Osteoblast (primary cell): ENCODE results near the gene PROM1. TPM values are rescaled to one million over a fixed set of nuclear protein-coding genes. Genes with fewer than 3 reads are reported as not detected.

Experiments
- DNase-seq: peaks from one replicate; pipeline ENCODE4 v3.0.0; 2011; ENCODE audit warnings: low spot score, mixed read lengths; ENCODE audit not compliant: insufficient read length; ENCODE audit errors: missing footprints
- H2AFZ ChIP-seq: 2 replicates; pipeline ENCODE4 v1.6.0; 2011; ENCODE audit warnings: mild to moderate bottlenecking, low read length
- H3K27ac ChIP-seq: 2 replicates; pipeline ENCODE4 v1.5.1; 2011; ENCODE audit warnings: mild to moderate bottlenecking, low read depth, low read length, moderate library complexity
- H3K27me3 ChIP-seq: 2 replicates; pipeline ENCODE4 v1.6.0; 2012; ENCODE audit warnings: mild to moderate bottlenecking, control low read depth, inconsistent platforms, low read length, moderate library complexity; ENCODE audit not compliant: insufficient read depth
- H3K36me3 ChIP-seq: 2 replicates; pipeline ENCODE4 v1.5.1; 2011; ENCODE audit warnings: mild to moderate bottlenecking, low read length, control low read depth, moderate library complexity; ENCODE audit not compliant: insufficient read depth
- H3K4me1 ChIP-seq: 2 replicates; pipeline ENCODE4 v1.5.1; 2011; ENCODE audit warnings: mild to moderate bottlenecking, low read length, control low read depth, moderate library complexity; ENCODE audit not compliant: insufficient read depth
- H3K4me2 ChIP-seq: 2 replicates; pipeline ENCODE4 v1.6.0; 2011; ENCODE audit warnings: mild to moderate bottlenecking, low read length; ENCODE audit not compliant: insufficient read depth
- H3K4me3 ChIP-seq: fragments of 200-600 bp; sonication (generic); 3 replicates; pipeline ENCODE4 v1.5.1; 2012; ENCODE audit warnings: mild to moderate bottlenecking, low read length, inconsistent platforms; ENCODE audit not compliant: insufficient read depth
- H3K79me2 ChIP-seq: 2 replicates; pipeline ENCODE4 v1.6.0; 2012; ENCODE audit warnings: mild to moderate bottlenecking, low read length, control low read depth, inconsistent platforms; ENCODE audit not compliant: insufficient read depth
- H3K9me3 ChIP-seq: 2 replicates; pipeline ENCODE4 v1.5.1; 2011; ENCODE audit warnings: low read depth, low read length, control low read depth
- H4K20me1 ChIP-seq: 2 replicates; pipeline ENCODE4 v1.6.0; 2012; ENCODE audit warnings: mild to moderate bottlenecking, low read length, control low read depth; ENCODE audit not compliant: insufficient read depth
- CTCF ChIP-seq: IDR thresholded peaks from 2 replicates; pipeline ENCODE4 v1.5.1; 2011; ENCODE audit warnings: mild to moderate bottlenecking, low read depth, low read length, moderate library complexity; ENCODE audit errors: extremely low read depth
- total RNA-seq: library from RNA; depleted of rRNA; stranded (reverse); fragments of >200 nt; gene quantifications from 2 replicates; pipeline ENCODE4 v1.2.3, GENCODE V29; 2012

Gene PROM1
- total RNA-seq, 1 donor, result not detected

- Histone ChIP-seq H2AFZ (no peak overlapping the region), H4K20me1 (no peaks in the 10 kb centered on the region), H3K4me2 (no peak overlapping the region), H3K9me3 (no peaks in the 10 kb centered on the region), H3K79me2 (no peaks in the 10 kb centered on the region), H3K4me3 (no peak overlapping the region), H3K27me3 (peaks cover 20% of the 10 kb centered on the region), H3K27ac (no peak overlapping the region), H3K4me1 (no peaks in the 10 kb centered on the region), H3K36me3 (no peaks in the 10 kb centered on the region)
- DNase-seq, result no peak
- TF ChIP-seq CTCF, result no peak
These were observed 149.6 kb downstream of the PROM1 start for GRCh38 chr4:15934259-15934658.

- TF ChIP-seq CTCF, result no peak
These were observed 152.2 kb downstream of the PROM1 start for GRCh38 chr4:15931451-15932210.

GRCh38 chr4:15930314-15930713, 153.5 kb downstream of the PROM1 start:
- DNase-seq, result no peak
- Histone ChIP-seq H3K36me3 (no peaks in the 10 kb centered on the region), H2AFZ (no peak overlapping the region), H3K9me3 (no peaks in the 10 kb centered on the region), H3K4me2 (no peak overlapping the region), H3K79me2 (no peaks in the 10 kb centered on the region), H3K27ac (no peak overlapping the region), H3K4me3 (no peak overlapping the region), H4K20me1 (no peaks in the 10 kb centered on the region), H3K27me3 (peaks cover 11% of the 10 kb centered on the region), H3K4me1 (no peaks in the 10 kb centered on the region)
- TF ChIP-seq CTCF, result no peak

More at GRCh38 chr4:15931451-15932210, 152.2 kb downstream of the PROM1 start:
- peaks cover 12% of the 10 kb centered on the region for H3K27me3 ChIP-seq
- no peak overlapping the region for H3K27ac ChIP-seq
- no peaks in the 10 kb centered on the region for H3K4me1 ChIP-seq
- no peaks in the 10 kb centered on the region for H3K79me2 ChIP-seq
- H3K4me3 ChIP-seq, result no peak overlapping the region
- H4K20me1 ChIP-seq, result no peaks in the 10 kb centered on the region
- no peaks in the 10 kb centered on the region for H3K36me3 ChIP-seq
- H3K9me3 ChIP-seq, result no peaks in the 10 kb centered on the region
- DNase-seq, result no peak
- H3K4me2 ChIP-seq, result no peak overlapping the region
- no peak overlapping the region for H2AFZ ChIP-seq

- no peak overlapping the region for H3K4me2 ChIP-seq
- DNase-seq, result no peak
- no peak overlapping the region for H3K27ac ChIP-seq
- H3K4me3 ChIP-seq, result no peak overlapping the region
- no peaks in the 10 kb centered on the region for H4K20me1 ChIP-seq
- no peak overlapping the region for H2AFZ ChIP-seq
- peaks cover 11% of the 10 kb centered on the region for H3K27me3 ChIP-seq
- no peaks in the 10 kb centered on the region for H3K9me3 ChIP-seq
- no peaks in the 10 kb centered on the region for H3K36me3 ChIP-seq
- no peaks in the 10 kb centered on the region for H3K79me2 ChIP-seq
- TF ChIP-seq CTCF, result no peak
- H3K4me1 ChIP-seq, result no peaks in the 10 kb centered on the region
These were observed 154.3 kb downstream of the PROM1 start for GRCh38 chr4:15929540-15929939.
